Esophagus muscularis mucosa (tissue), 3 donors: Measurements from ENCODE around the gene KLF7.

Source experiments
- CTCF ChIP-seq, 3 experiments: fragments of 200-600 bp in 2 of 3; fragments of 450-650 bp in 1 of 3; sonication (generic) in 2 of 3; IDR thresholded peaks; one replicate each; pipeline ENCODE4 v1.5.1; 2017 to 2019; ENCODE audit warnings: antibody characterized with exemption in 3 of 3, mild to moderate bottlenecking in 2 of 3, moderate library complexity in 1 of 3
- POLR2A ChIP-seq: fragments of 450-650 bp; IDR thresholded peaks from one replicate; pipeline ENCODE4 v1.6.1; 2017; ENCODE audit warnings: antibody characterized with exemption, moderate library complexity, mild to moderate bottlenecking, low read depth

DNA sequence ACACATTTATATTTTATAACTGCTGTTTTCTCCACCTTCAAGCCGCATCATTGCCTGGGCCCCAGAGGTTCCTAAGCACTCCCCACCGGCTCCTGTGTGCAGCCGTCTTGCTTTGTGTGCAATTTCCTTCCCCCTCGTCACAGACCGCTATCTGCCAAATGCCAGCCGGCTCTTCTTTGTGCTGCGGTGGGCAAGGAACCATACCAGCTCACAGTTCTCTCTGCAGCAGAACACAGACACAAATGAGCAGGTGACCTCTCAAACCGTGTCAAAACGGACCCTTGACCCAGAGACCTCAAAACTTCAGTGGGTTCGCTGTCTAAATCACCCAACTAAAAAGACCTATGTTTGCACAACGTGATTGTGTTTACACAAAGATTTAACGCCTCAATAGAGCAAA is 58.2 kb downstream of the KLF7 start:
- no peak for TF ChIP-seq CTCF (IDR thresholded peaks at IDR 0.05)
- TF ChIP-seq POLR2A, result no peak
